D721Med (cell line): ENCODE results near the gene TNFSF10.

Experiments used
- DNase-seq: peaks from one replicate; pipeline ENCODE4 v3.0.0; 2011; ENCODE audit warnings: low spot score; ENCODE audit not compliant: insufficient read length
- FAIRE-seq: peaks from 2 replicates; lab custom pipeline; 2011; peaks lifted over from hg19 to GRCh38; lab: Jason Lieb, UNC
- CTCF ChIP-seq: IDR thresholded peaks from 2 replicates; pipeline ENCODE4 v1.5.1; 2012; ENCODE audit warnings: mild to moderate bottlenecking, control low read depth; ENCODE audit not compliant: insufficient read depth; ENCODE audit errors: missing control alignments

Gene TNFSF10

DNA sequence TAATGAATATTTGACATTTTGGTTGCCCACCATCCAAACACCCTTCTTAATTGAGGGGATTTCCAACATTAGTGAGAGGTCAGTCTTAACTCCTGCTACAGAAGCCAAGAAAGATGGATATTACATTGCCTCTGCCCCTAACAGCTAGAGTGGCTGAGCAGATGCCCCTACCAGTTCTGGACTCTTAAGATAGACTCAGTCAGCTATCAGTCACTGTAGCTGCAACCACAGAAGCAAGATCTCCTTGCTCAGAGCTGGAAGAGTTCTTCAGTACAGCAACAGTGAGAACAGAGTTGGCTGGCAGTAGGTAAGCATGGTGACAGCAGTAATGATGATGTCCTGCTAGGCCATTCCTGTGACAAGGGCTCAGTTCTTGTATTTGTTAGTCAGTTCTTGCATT, 29.4 kb upstream of the TNFSF10 start:
- no peak for FAIRE-seq
- TF ChIP-seq CTCF: no peak
- DNase-seq: no peak

DNA sequence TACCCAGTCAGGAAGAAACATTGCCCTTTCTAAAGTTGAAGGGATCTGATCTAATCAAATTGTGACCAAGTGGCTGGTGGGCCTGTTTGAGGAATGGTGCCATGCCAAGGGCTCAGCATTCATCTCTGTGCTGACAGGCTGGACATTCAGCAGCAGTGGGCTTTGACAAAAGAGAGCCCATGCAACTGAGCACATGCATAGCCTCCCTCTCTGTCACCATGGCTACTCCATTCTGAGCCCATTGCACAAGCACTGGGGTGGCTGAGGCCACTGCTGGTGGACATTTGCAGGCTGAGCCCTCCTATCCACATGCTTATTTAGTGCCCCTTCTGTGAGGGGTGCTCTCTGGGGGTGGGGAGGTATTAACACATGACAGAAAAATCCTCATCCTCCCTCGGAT, 28.6 kb upstream of the TNFSF10 start:
- DNase-seq (no peak), FAIRE-seq (no peak)
- TF ChIP-seq CTCF: no peak

GRCh38 chr3:172550347-172550943, 27.2 kb upstream of the TNFSF10 start:
- FAIRE-seq (no peak), DNase-seq (no peak)
- TF ChIP-seq CTCF: no peak

- TF ChIP-seq CTCF: no peak
- no peak for FAIRE-seq
- DNase-seq: no peak
Observed at GRCh38 chr3:172549144-172549543, 25.9 kb upstream of the TNFSF10 start.

GRCh38 chr3:172546628-172547214, 23.5 kb upstream of the TNFSF10 start:
- FAIRE-seq: no peak
- DNase-seq: no peak
- TF ChIP-seq CTCF: no peak

GRCh38 chr3:172546105-172546504, 22.9 kb upstream of the TNFSF10 start:
- no peak for TF ChIP-seq CTCF
- FAIRE-seq: no peak
- DNase-seq: no peak

DNA sequence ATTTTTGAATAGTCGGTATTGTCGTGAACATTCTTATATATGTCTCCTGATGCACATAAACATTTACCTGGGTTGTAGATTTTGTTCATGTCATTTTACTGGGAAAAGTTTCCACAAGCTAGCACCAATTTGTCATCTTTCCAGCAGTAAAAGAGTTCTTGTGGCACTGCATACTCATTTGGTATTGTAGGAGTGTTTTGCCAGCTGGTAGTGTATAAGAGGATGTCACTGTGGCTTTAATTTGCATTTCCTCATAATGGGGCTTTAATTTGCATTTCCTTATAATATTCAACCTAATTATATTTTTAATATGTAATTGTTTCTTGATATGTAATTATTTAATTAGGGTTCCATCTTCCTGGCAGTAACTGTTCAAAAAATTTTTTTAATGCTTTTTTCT, 21.2 kb upstream of the TNFSF10 start:
- no peak for TF ChIP-seq CTCF
- FAIRE-seq (no peak), DNase-seq (no peak)
